ENCODE results near the gene PUM2.

The PUM2 gene

DNA sequence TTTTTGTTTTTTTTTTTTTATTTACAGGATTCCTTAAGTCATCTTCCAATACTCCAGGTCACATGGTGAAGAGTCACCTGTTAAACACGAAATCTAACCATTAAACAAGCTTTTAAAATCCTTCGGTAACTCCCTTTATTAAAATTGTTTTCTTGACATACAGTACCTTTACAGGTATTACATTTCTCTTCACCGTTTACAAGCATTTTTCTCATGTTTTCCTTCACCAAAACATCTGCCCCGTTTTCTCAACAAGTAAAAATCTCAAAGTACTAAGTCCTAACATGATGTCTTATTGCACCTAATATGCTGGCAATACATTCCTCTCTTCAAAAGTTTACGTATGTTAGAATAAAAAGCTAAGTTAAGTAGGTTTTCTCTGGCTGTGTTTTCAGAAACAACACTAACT is 1.1 kb downstream of the PUM2 start:
- no peaks in the 10 kb centered on the region for H3K9me3 ChIP-seq (ENCODE audit: insufficient read depth, low read length)
- peak overlapping the region; percentile 92 for H3K27ac ChIP-seq (ENCODE audit: low read depth, low read length)
- H3K4me2 ChIP-seq (ENCODE audit: low read depth, low read length, poor library complexity, severe bottlenecking) = peak overlapping the region; percentile 74
- peaks cover 41% of the 10 kb centered on the region for H4K20me1 ChIP-seq (ENCODE audit: low read depth, low read length)
- H3K9me2 ChIP-seq (replicated peaks; ENCODE audit: insufficient read depth, low read length) = no peaks in the 10 kb centered on the region
- H3K79me2 ChIP-seq (ENCODE audit: insufficient read depth, low read length) = peaks cover 59% of the 10 kb centered on the region
- peaks cover 19% of the 10 kb centered on the region; the same call in 1 of the 2 replicates for H3F3A ChIP-seq (ENCODE audit: insufficient read depth)
- H3K4me3 ChIP-seq (ENCODE audit: insufficient read depth, low read length, poor library complexity, severe bottlenecking) = peak overlapping the region; percentile 73
- no peak overlapping the region for H2AFZ ChIP-seq (ENCODE audit: low read depth, low read length, severe bottlenecking)
- TF ChIP-seq EZH2phosphoT487 (conservative IDR thresholded peaks at IDR 0.05; ENCODE audit: low read length) = no peak
- TF ChIP-seq, protein P1, sequence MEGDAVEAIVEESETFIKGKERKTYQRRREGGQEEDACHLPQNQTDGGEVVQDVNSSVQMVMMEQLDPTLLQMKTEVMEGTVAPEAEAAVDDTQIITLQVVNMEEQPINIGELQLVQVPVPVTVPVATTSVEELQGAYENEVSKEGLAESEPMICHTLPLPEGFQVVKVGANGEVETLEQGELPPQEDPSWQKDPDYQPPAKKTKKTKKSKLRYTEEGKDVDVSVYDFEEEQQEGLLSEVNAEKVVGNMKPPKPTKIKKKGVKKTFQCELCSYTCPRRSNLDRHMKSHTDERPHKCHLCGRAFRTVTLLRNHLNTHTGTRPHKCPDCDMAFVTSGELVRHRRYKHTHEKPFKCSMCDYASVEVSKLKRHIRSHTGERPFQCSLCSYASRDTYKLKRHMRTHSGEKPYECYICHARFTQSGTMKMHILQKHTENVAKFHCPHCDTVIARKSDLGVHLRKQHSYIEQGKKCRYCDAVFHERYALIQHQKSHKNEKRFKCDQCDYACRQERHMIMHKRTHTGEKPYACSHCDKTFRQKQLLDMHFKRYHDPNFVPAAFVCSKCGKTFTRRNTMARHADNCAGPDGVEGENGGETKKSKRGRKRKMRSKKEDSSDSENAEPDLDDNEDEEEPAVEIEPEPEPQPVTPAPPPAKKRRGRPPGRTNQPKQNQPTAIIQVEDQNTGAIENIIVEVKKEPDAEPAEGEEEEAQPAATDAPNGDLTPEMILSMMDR (IDR thresholded peaks at IDR 0.05; ENCODE audit: insufficient read depth, low read length, poor library complexity, severe bottlenecking) = no peak
- H3K36me3 ChIP-seq (ENCODE audit: low read length) = peaks cover 3% of the 10 kb centered on the region; the same call in 1 of the 2 replicates
- peak overlapping the region; percentile 98 for H3K9ac ChIP-seq (ENCODE audit: low read length)
- no peaks in the 10 kb centered on the region for H3K27me3 ChIP-seq (ENCODE audit: low read length)

DNA sequence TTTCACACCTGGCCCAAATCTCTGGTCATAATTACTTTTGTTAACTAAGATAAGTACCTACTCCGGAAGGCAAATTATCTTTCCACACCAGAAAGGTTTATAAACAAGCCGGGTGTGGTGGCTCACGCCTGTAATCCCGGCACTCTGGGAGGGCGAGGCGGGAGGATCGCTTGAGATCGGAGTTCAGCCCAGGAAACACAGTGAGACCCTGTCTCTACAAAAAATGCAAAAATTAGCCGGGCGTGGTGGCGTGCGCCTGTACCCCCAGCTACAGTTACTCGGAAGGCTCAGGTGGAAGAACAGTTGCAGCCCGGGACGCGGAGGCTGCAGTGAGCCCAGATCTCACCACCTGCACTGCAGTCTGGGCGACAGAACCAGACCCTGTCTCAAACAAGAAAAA is 2.1 kb downstream of the PUM2 start:
- H3F3A ChIP-seq (ENCODE audit: insufficient read depth) = peaks cover 21% of the 10 kb centered on the region
- H3K27me3 ChIP-seq (ENCODE audit: low read length) = no peaks in the 10 kb centered on the region
- peak overlapping the region; percentile 92 for H3K27ac ChIP-seq (ENCODE audit: low read depth, low read length)
- peaks cover 3% of the 10 kb centered on the region; the same call in 1 of the 2 replicates for H3K36me3 ChIP-seq (ENCODE audit: low read length)
- H3K9ac ChIP-seq (ENCODE audit: low read length) = peak overlapping the region; percentile 98
- peak overlapping the region; percentile 74 for H3K4me2 ChIP-seq (ENCODE audit: low read depth, low read length, poor library complexity, severe bottlenecking)
- peaks cover 69% of the 10 kb centered on the region for H3K79me2 ChIP-seq (ENCODE audit: insufficient read depth, low read length)
- no peaks in the 10 kb centered on the region for H3K9me2 ChIP-seq (replicated peaks; ENCODE audit: insufficient read depth, low read length)
- peak overlapping the region; percentile 73 for H3K4me3 ChIP-seq (ENCODE audit: insufficient read depth, low read length, poor library complexity, severe bottlenecking)
- H3K9me3 ChIP-seq (ENCODE audit: insufficient read depth, low read length) = no peaks in the 10 kb centered on the region
- H4K20me1 ChIP-seq (ENCODE audit: low read depth, low read length) = peaks cover 49% of the 10 kb centered on the region
- TF ChIP-seq EZH2phosphoT487 (conservative IDR thresholded peaks at IDR 0.05; ENCODE audit: low read length) = no peak
- H2AFZ ChIP-seq (ENCODE audit: low read depth, low read length, severe bottlenecking) = no peak overlapping the region

DNA sequence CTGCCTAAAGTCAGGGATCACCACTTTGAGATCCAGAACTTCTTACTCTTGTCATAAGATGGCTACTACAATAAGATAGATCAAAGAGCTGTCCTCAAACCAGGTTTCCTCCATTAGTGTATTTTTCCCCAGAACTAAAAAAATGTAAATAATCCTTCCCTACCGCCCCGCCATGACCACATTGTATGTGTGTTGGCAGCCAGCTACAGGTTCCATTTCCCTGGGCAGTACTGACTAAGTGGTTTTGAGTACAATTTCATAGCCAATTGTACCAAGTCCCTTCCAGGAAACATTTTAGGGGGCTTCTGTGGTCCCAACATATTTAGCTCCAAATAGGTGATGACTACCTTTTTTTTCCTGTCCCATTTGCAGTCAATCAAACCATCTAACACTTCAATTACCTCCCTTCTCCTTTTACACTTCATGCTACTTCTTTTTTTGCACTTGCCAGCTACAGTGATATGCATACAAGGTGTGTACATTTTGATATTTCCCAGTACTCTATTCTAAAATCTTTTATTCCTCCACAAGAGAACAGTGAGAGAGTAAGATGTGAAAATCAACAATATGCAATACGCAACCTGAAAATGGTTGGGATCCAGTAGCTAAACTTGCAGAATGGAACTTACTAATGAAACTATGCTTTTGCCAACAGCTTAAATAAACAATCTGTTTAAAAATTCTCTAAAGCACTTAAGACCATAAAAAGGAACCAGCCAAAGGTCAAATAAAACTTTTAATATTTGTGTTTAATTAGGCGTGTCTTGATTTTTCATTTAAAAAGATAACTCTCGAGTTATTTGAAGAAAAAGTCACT is 3.9 kb downstream of the PUM2 start:
- Histone ChIP-seq H3F3A (ENCODE audit: insufficient read depth) (peaks cover 26% of the 10 kb centered on the region), H3K79me2 (ENCODE audit: insufficient read depth, low read length) (peaks cover 87% of the 10 kb centered on the region), H3K27me3 (ENCODE audit: low read length) (no peaks in the 10 kb centered on the region), H3K4me2 (ENCODE audit: low read depth, low read length, poor library complexity, severe bottlenecking) (peak overlapping the region; percentile 74), H2AFZ (ENCODE audit: low read depth, low read length, severe bottlenecking) (no peak overlapping the region), H3K9ac (ENCODE audit: low read length) (peak overlapping the region; percentile 32), H3K9me3 (ENCODE audit: insufficient read depth, low read length) (no peaks in the 10 kb centered on the region), H3K36me3 (ENCODE audit: low read length) (peaks cover 6% of the 10 kb centered on the region; the same call in 1 of the 2 replicates), H3K4me3 (ENCODE audit: insufficient read depth, low read length, poor library complexity, severe bottlenecking) (no peak overlapping the region), H3K27ac (ENCODE audit: low read depth, low read length) (no peak overlapping the region), H3K9me2 (replicated peaks; ENCODE audit: insufficient read depth, low read length) (no peaks in the 10 kb centered on the region), H4K20me1 (ENCODE audit: low read depth, low read length) (peaks cover 61% of the 10 kb centered on the region)
- TF ChIP-seq, protein P1 (IDR thresholded peaks at IDR 0.05; ENCODE audit: insufficient read depth, low read length, poor library complexity, severe bottlenecking) = no peak
- TF ChIP-seq EZH2phosphoT487 (conservative IDR thresholded peaks at IDR 0.05; ENCODE audit: low read length) = no peak

DNA sequence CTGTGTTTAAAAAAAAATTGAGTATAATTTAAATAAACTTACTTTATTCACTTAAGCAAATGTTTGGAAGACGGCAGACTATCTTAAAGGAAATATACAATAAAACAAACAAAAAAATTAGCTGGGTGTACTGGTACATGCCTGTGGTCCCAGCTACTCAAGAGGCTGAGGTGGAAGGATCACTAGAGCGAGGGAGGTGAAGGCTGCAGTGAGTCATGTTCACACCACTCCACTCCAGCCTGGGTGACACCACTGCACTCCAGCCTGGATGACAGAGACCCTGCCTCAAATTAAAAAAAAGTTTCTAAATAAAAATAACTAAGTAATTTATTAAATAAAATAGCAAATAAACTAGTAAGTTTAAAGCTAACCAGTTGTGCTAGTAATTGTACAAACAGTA is 7.5 kb downstream of the PUM2 start:
- H3K36me3 ChIP-seq (ENCODE audit: low read length) = peaks cover 9% of the 10 kb centered on the region; the same call in 1 of the 2 replicates
- H2AFZ ChIP-seq (ENCODE audit: low read depth, low read length, severe bottlenecking) = no peak overlapping the region
- H3K27ac ChIP-seq (ENCODE audit: low read depth, low read length) = no peak overlapping the region
- no peak overlapping the region for H3K9ac ChIP-seq (ENCODE audit: low read length)
- H3F3A ChIP-seq (ENCODE audit: insufficient read depth) = peaks cover 10% of the 10 kb centered on the region; the same call in 1 of the 2 replicates
- H4K20me1 ChIP-seq (ENCODE audit: low read depth, low read length) = peaks cover 76% of the 10 kb centered on the region
- H3K4me2 ChIP-seq (ENCODE audit: low read depth, low read length, poor library complexity, severe bottlenecking) = peak overlapping the region; percentile 16
- peaks cover 100% of the 10 kb centered on the region for H3K79me2 ChIP-seq (ENCODE audit: insufficient read depth, low read length)
- no peaks in the 10 kb centered on the region for H3K27me3 ChIP-seq (ENCODE audit: low read length)
- no peaks in the 10 kb centered on the region for H3K9me3 ChIP-seq (ENCODE audit: insufficient read depth, low read length)
- TF ChIP-seq EZH2phosphoT487 (conservative IDR thresholded peaks at IDR 0.05; ENCODE audit: low read length) = no peak
- TF ChIP-seq, protein P1 (IDR thresholded peaks at IDR 0.05; ENCODE audit: insufficient read depth, low read length, poor library complexity, severe bottlenecking) = no peak
- no peak overlapping the region for H3K4me3 ChIP-seq (ENCODE audit: insufficient read depth, low read length, poor library complexity, severe bottlenecking)
- H3K9me2 ChIP-seq (replicated peaks; ENCODE audit: insufficient read depth, low read length) = no peaks in the 10 kb centered on the region
